Mesothelial cell of epicardium (in vitro differentiated cells): ENCODE measurements around the gene SOX13. TPM values are rescaled to one million over a fixed set of nuclear protein-coding genes. Genes with fewer than 3 reads are reported as not detected.
A peak's percentile ranks its signal among the peaks of the same experiment; 100 is the strongest.

Experiments
- DNase-seq, 2 experiments: peaks; one replicate each; pipeline ENCODE4 v3.0.0; 2021; ENCODE audit warnings: low spot score in 2 of 2; ENCODE audit not compliant: unreplicated experiment in 2 of 2
- H3K27ac Mint-ChIP-seq: 2 replicates; pipeline ENCODE4 v1.8.0; 2021; ENCODE audit warnings: mixed read lengths
- H3K27me3 Mint-ChIP-seq: 2 replicates; pipeline ENCODE4 v1.8.0; 2021; ENCODE audit warnings: low read depth, mixed read lengths
- H3K36me3 Mint-ChIP-seq: 2 replicates; pipeline ENCODE4 v1.8.0; 2021; ENCODE audit warnings: mixed read lengths
- H3K4me1 Mint-ChIP-seq: 2 replicates; pipeline ENCODE4 v1.8.0; 2021; ENCODE audit warnings: mixed read lengths
- H3K4me3 Mint-ChIP-seq: 2 replicates; pipeline ENCODE4 v1.8.0; 2021; ENCODE audit warnings: mild to moderate bottlenecking, moderate library complexity, mixed read lengths
- H3K9me3 Mint-ChIP-seq: 2 replicates; pipeline ENCODE4 v1.8.0; 2021; ENCODE audit warnings: mixed read lengths
- total RNA-seq: library from RNA; stranded (reverse); gene quantifications from 3 replicates; pipeline ENCODE4 v1.2.1, GENCODE V29; 2021
- TF ChIP-seq, protein P1 (sequence below): fragments of 200-600 bp; sonication (generic); IDR thresholded peaks from one replicate; pipeline ENCODE4 v1.5.0; 2021; ENCODE audit warnings: antibody characterized with exemption; ENCODE audit not compliant: unreplicated experiment

The SOX13 gene
- total RNA-seq, 1 donor from 2014 or later = 61.7 TPM

DNA sequence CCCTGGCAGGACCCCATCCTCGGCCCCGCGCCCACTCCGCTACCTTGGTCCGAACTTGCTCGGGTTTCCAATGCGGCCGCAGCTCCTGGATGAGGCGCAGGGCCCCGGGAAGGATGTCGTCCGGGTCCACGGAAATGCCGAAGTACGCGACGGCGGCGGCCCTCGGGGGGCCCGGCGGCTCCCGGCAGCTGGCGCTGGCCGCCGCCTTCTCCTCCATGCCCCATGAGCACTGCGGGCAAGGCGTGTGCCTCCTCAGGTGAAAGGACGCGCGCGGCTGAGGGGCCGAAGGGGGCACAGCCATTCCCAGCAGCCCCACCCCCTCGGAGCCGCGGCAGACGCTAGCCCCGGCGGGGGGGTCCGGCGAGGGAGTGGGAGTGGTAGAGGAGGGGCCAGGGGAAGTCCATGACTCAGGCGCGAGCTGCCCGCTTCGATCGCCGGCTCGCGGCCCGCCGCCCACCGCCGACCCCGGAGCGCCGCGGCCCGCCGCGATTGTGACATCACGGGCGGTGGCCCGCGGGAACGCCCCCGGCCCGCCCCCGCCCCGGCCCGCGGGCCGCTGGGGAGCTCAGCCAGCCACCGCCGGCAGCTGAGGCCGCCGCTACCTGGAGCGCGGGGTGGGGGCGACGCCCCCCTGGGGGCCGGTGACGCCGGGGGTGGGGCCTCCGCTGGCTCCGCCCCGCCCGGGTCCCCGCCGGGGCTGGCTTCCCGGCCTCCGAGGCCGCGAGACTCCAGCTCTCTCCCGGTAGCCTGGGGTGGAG is 78.8 kb downstream of the SOX13 start, which contains the start of gene ETNK2:
ETNK2 (minus strand) TSS at position 493 of the 758 bp plus-strand sequence; CDS start at position 301, 192 bp downstream.
- peak; percentile 50 to 76 for DNase-seq
- H3K4me1 Mint-ChIP-seq = peaks cover 4% of the 10 kb centered on the region
- no peaks in the 10 kb centered on the region for H3K36me3 Mint-ChIP-seq
- TF ChIP-seq, protein P1, sequence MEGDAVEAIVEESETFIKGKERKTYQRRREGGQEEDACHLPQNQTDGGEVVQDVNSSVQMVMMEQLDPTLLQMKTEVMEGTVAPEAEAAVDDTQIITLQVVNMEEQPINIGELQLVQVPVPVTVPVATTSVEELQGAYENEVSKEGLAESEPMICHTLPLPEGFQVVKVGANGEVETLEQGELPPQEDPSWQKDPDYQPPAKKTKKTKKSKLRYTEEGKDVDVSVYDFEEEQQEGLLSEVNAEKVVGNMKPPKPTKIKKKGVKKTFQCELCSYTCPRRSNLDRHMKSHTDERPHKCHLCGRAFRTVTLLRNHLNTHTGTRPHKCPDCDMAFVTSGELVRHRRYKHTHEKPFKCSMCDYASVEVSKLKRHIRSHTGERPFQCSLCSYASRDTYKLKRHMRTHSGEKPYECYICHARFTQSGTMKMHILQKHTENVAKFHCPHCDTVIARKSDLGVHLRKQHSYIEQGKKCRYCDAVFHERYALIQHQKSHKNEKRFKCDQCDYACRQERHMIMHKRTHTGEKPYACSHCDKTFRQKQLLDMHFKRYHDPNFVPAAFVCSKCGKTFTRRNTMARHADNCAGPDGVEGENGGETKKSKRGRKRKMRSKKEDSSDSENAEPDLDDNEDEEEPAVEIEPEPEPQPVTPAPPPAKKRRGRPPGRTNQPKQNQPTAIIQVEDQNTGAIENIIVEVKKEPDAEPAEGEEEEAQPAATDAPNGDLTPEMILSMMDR = no peak
- no peaks in the 10 kb centered on the region for H3K9me3 Mint-ChIP-seq
- peaks cover 4% of the 10 kb centered on the region for H3K27me3 Mint-ChIP-seq
- no peak within 1 kb of the TSS for H3K27ac Mint-ChIP-seq
- H3K4me3 Mint-ChIP-seq = peak within 1 kb of the TSS; percentile 69

DNA sequence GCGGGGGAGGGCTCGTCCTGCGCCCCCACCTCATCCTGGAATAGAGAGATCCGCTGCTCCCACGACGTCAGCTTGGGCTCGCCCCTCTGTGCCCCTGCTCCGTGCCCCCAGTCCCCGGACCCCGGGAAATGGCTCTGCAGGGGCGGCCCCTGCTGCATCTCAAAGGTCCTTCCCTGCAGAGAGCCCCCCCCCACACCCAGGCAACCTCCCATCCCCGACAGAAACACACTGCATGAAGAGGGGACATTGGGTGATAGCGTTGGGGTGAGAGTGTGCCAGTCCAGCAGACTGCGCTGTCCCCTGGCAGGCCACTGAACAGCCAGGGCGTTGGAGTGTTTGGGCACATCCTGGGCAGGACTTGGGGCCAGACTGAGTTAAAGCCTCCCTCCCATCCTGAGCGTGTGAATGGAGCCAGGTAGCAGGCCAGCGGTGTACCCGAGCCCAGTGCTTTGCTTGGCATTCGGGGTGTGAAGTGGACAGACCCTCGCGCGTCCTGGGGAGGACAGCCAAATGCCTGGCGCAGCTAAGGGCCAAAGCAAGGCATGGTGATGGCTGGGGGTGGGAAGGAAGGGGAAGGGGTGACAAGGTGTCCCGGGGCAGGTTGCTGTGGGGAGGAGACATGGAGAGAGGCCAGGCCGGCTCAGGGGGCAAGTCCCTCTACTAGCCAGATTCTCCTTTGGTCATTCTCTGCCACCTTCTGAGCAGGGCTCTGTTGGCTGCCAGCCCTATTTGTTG is 79.6 kb downstream of the SOX13 start:
- DNase-seq = no peak
- H3K27ac Mint-ChIP-seq = no peak overlapping the region
- no peaks in the 10 kb centered on the region for H3K9me3 Mint-ChIP-seq
- H3K4me3 Mint-ChIP-seq = peak overlapping the region; percentile 69
- H3K36me3 Mint-ChIP-seq = no peaks in the 10 kb centered on the region
- TF ChIP-seq, protein P1 = no peak
- H3K27me3 Mint-ChIP-seq = peaks cover 9% of the 10 kb centered on the region
- H3K4me1 Mint-ChIP-seq = peaks cover 4% of the 10 kb centered on the region

DNA sequence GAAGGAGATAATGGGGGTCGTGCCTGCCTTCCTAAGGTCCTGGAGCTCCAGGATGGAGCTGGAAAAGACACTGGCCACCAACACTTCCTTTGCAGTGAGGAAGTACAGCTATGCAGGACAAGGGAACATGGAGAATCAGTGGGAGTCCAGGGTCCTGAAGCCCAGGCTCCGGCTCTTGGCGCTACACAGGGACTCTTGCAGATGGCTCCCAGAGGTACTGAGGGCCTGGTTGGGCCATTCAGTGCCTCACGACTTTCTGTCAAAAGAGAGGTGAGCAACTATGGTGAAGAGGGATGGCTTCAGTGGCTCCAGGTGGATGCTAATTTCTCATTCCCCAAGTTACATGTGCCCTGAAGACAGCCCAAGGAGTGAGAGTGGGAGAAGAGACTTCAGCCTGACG is 80.8 kb downstream of the SOX13 start:
- TF ChIP-seq, protein P1 = no peak
- H3K36me3 Mint-ChIP-seq = no peaks in the 10 kb centered on the region
- no peaks in the 10 kb centered on the region for H3K9me3 Mint-ChIP-seq
- no peak overlapping the region for H3K4me3 Mint-ChIP-seq
- peaks cover 4% of the 10 kb centered on the region for H3K4me1 Mint-ChIP-seq
- H3K27me3 Mint-ChIP-seq = peaks cover 9% of the 10 kb centered on the region
- DNase-seq = no peak
- H3K27ac Mint-ChIP-seq = no peak overlapping the region

DNA sequence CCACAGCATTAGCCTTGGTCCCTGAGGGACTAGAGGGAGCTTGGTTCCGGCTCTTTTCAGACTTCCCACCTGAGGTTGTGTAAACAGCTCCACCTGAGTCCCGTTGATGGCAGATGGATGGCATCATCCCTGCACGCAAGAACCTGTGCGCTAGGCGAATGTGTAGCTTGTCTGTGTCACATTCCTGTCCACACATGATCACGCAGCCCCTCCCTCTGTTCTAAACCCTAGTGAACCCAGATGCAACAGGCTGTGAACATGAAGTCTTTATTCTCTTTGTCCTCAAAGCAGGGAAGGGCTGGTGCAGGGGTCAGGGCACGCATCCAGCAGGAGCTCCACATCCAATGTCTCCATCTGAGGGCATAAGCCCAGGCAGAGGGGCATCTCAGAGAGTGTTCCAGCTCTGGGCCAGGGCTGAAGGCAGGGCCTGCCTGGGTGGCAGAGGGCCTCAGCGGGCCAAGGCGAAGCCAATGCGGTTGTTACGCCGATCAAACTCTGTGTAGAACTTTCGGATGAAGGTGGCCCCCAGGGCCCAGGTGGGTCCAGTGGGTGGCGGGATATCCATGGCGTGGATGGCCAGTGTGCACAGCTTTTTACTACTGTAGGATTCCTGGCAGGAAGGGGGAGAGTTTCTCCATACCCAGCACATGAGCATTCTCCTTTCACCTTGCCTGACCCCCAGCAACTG is 81.8 kb downstream of the SOX13 start:
- DNase-seq = no peak
- Mint-ChIP-seq H3K4me1 (peaks cover 4% of the 10 kb centered on the region), H3K4me3 (no peak overlapping the region), H3K9me3 (no peaks in the 10 kb centered on the region), H3K36me3 (no peaks in the 10 kb centered on the region), H3K27me3 (peaks cover 9% of the 10 kb centered on the region), H3K27ac (no peak overlapping the region)
- TF ChIP-seq, protein P1 = no peak

DNA sequence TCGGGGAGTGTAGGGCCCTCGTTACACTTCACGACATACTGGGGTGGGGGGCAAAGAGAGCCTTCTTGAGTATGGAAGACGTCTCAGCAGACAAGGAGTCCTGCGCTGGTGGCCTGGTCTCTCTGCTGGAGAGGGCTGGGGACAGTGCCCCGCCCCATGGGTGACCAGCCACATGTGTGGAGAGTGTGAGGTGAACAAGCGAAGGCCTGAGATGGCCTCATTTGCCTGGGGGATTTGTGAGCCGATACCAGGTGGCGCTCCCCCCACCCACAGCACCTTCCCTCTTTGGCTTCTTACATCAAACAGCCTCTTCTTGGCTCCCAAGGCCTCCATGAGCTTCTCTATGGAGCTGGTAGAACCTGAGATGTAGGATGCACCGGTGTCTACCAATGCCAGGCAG is 83.0 kb downstream of the SOX13 start:
- Mint-ChIP-seq H3K4me3 (no peak overlapping the region), H3K27ac (no peak overlapping the region), H3K9me3 (no peaks in the 10 kb centered on the region), H3K27me3 (peaks cover 13% of the 10 kb centered on the region), H3K36me3 (no peaks in the 10 kb centered on the region), H3K4me1 (peaks cover under 1% of the 10 kb centered on the region)
- no peak for DNase-seq
- TF ChIP-seq, protein P1 = no peak
